Keratinocyte (primary cell): Measurements from ENCODE around the gene BCAS3.

Experiments
- EZH2 ChIP-seq: IDR thresholded peaks from one replicate; pipeline ENCODE4 v1.6.1; 2012; ENCODE audit warnings: inconsistent platforms, mild to moderate bottlenecking, low read length, moderate library complexity
- TF ChIP-seq, protein P1 (sequence below), 3 experiments: IDR thresholded peaks in 1 of 3; conservative IDR thresholded peaks in 1 of 3; optimal IDR thresholded peaks in 1 of 3; 2 replicates in 2 of 3; 3 replicates in 1 of 3; pipeline versions ENCODE3 to v1.5.1; 2011; ENCODE audit warnings: low read length in 3 of 3, mild to moderate bottlenecking in 3 of 3, moderate library complexity in 2 of 3, control low read depth in 1 of 3, inconsistent platforms in 1 of 3; ENCODE audit not compliant: insufficient read depth in 2 of 3; ENCODE audit errors: extremely low read depth in 1 of 3

DNA sequence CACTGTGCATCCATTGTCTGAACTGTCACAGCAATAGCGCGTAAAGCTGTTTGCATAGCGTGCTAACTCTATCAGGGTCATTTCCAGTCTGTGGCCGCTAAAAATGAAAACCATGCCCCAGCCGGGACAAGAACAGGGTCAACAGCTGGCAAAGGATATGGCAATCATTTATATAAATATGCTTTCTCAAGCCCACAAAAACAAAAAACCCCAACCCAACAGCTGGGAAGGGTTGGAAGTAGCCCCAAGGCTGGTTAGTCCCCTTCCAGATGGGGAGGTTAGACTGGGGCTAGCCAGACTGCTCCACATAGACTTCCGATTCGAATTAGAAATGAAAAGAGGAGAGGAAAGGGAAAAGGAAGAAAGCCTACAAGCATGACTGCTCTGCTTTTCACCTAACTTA lies 518.7 kb downstream of the BCAS3 start:
- TF ChIP-seq, protein P1, sequence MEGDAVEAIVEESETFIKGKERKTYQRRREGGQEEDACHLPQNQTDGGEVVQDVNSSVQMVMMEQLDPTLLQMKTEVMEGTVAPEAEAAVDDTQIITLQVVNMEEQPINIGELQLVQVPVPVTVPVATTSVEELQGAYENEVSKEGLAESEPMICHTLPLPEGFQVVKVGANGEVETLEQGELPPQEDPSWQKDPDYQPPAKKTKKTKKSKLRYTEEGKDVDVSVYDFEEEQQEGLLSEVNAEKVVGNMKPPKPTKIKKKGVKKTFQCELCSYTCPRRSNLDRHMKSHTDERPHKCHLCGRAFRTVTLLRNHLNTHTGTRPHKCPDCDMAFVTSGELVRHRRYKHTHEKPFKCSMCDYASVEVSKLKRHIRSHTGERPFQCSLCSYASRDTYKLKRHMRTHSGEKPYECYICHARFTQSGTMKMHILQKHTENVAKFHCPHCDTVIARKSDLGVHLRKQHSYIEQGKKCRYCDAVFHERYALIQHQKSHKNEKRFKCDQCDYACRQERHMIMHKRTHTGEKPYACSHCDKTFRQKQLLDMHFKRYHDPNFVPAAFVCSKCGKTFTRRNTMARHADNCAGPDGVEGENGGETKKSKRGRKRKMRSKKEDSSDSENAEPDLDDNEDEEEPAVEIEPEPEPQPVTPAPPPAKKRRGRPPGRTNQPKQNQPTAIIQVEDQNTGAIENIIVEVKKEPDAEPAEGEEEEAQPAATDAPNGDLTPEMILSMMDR (optimal IDR thresholded peaks at IDR 0.05 in 1 of 3, IDR thresholded peaks at IDR 0.05 in 1 of 3, conservative IDR thresholded peaks at IDR 0.05 in 1 of 3; ENCODE audit: extremely low read depth in 1 of 3, insufficient read depth in 2 of 3, low read length in 3 of 3), result no peak
- no peak for TF ChIP-seq EZH2
